Uterus (tissue), 4 donors: ENCODE measurements around the gene SPECC1. TPM values are rescaled to one million over a fixed set of nuclear protein-coding genes. Genes with fewer than 3 reads are reported as not detected.

Experiments
- DNase-seq, 2 donors: peaks; one replicate each; pipeline ENCODE4 v3.0.0-alpha.2; 2019 to 2020
- H3K27ac ChIP-seq, 2 donors: fragments of 200-600 bp; sonication (generic); 1 replicate in 1 of 2; 2 replicates in 1 of 2; pipeline ENCODE4 v1.5.1; 2016 to 2018
- H3K27me3 ChIP-seq, 2 donors: fragments of 200-600 bp; sonication (generic); one replicate each; pipeline ENCODE4 v1.5.1; 2018 to 2019; ENCODE audit warnings: control low read depth in 1 of 2
- H3K36me3 ChIP-seq, 2 donors: fragments of 200-600 bp; sonication (generic); one replicate each; pipeline ENCODE4 v1.5.1; 2019; ENCODE audit warnings: control low read depth in 1 of 2
- H3K4me1 ChIP-seq, 2 donors: fragments of 200-600 bp; sonication (generic); one replicate each; pipeline ENCODE4 v1.5.1; 2018 to 2019; ENCODE audit warnings: control low read depth in 1 of 2
- H3K4me3 ChIP-seq, 2 donors: fragments of 200-600 bp; sonication (generic); 1 replicate in 1 of 2; 2 replicates in 1 of 2; pipeline ENCODE4 v1.5.1; 2018 to 2019; ENCODE audit warnings: mild to moderate bottlenecking in 1 of 2
- H3K9me3 ChIP-seq, 2 donors: fragments of 200-600 bp; sonication (generic); one replicate each; pipeline ENCODE4 v1.5.1; 2019; ENCODE audit warnings: control low read depth in 1 of 2
- POLR2A ChIP-seq, 2 donors: fragments of 450-650 bp; IDR thresholded peaks; one replicate each; pipeline ENCODE4 v1.6.1; 2016; ENCODE audit warnings: antibody characterized with exemption in 2 of 2, mild to moderate bottlenecking in 1 of 2, moderate library complexity in 1 of 2
- intact Hi-C: fragments of 100-400 bp; cut with DNase I; formaldehyde crosslinking; loops from one replicate; pipeline ENCODE4 v1.15.1; 2023; ENCODE audit warnings: low total_unique reads
- total RNA-seq, 4 donors: library from RNA; depleted of rRNA in 3 of 4; stranded (reverse); fragments of >200 nt in 3 of 4; gene quantifications; one replicate each; pipeline versions ENCODE4 v1.1.0 to v1.2.4, GENCODE V29; 2014 to 2023
- TF ChIP-seq, protein P1 (sequence below), 4 experiments: fragments of 200-600 bp in 2 of 4; fragments of 450-650 bp in 2 of 4; sonication (generic) in 2 of 4; IDR thresholded peaks; one replicate each; pipeline ENCODE4 v1.5.1; 2016 to 2019; ENCODE audit warnings: antibody characterized with exemption in 4 of 4, mild to moderate bottlenecking in 2 of 4, moderate library complexity in 1 of 4
- donor health status: DM: yes; HTN: yes; CAD: no.

The SPECC1 gene
- total RNA-seq, 4 donors from 2014 or later = 22.6 to 63.0 (median 44.0) TPM

DNA sequence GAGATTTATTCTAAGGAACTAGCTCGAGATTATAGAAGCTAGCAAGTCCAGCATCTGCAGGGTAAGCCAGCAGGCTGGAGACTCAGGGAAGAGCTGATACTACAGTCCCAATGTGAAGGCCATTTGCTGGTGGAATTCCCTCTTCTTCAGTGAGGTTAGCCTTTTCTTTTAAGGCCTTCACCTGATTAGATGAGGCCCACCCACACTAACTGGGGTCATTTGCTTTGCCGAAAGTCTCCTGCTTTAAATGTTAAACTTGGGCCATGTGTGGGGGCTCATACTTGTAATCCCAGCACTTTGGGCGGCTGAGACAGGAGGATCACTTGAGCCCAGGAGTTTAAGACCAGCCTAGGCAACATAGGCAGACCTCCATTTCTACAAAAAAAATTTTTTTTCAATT lies 289.9 kb downstream of the SPECC1 start:
- intact Hi-C loops = no loop called here
- TF ChIP-seq POLR2A (IDR thresholded peaks at IDR 0.05) = no peak
- TF ChIP-seq, protein P1, sequence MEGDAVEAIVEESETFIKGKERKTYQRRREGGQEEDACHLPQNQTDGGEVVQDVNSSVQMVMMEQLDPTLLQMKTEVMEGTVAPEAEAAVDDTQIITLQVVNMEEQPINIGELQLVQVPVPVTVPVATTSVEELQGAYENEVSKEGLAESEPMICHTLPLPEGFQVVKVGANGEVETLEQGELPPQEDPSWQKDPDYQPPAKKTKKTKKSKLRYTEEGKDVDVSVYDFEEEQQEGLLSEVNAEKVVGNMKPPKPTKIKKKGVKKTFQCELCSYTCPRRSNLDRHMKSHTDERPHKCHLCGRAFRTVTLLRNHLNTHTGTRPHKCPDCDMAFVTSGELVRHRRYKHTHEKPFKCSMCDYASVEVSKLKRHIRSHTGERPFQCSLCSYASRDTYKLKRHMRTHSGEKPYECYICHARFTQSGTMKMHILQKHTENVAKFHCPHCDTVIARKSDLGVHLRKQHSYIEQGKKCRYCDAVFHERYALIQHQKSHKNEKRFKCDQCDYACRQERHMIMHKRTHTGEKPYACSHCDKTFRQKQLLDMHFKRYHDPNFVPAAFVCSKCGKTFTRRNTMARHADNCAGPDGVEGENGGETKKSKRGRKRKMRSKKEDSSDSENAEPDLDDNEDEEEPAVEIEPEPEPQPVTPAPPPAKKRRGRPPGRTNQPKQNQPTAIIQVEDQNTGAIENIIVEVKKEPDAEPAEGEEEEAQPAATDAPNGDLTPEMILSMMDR (IDR thresholded peaks at IDR 0.05) = no peak
- H3K27me3 ChIP-seq = no peaks in the 10 kb centered on the region
- H3K36me3 ChIP-seq = no peaks in the 10 kb centered on the region
- H3K27ac ChIP-seq = peak overlapping the region in 1 of 2 donors; percentile 84
- no peaks in the 10 kb centered on the region for H3K9me3 ChIP-seq
- no peak for DNase-seq
- H3K4me3 ChIP-seq = no peak overlapping the region
- peaks cover 0 to 10% of the 10 kb centered on the region in 2 donors for H3K4me1 ChIP-seq

DNA sequence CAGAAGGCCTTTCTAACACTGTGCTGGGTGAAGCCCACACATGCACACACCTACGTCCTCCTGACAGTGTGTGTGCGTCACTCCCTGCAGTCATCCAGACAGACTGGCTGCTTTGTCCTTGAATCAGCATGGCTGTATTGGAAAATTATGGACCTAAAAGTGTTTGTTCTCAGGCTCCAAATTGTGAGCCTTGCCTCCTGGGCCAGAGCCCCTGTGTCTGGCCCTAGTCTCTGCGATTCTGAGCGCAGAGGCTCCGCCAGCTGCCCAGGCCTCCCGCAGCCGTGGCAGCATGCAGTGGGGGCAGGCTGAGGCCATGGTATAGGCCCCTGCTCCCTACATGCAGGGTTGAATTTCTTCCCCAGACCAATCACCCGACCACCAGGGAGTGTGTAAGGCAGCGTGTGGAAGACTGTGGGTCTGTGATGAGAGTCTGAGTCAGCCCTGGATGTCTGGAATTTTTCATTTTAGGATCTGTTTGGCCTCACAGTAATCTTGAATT lies 291.3 kb downstream of the SPECC1 start:
- no peak overlapping the region for H3K4me3 ChIP-seq
- H3K9me3 ChIP-seq = no peaks in the 10 kb centered on the region
- TF ChIP-seq POLR2A (IDR thresholded peaks at IDR 0.05) = no peak
- TF ChIP-seq, protein P1 (IDR thresholded peaks at IDR 0.05) = no peak
- peak overlapping the region; percentile 84 to 92 for H3K27ac ChIP-seq
- intact Hi-C loops = no loop called here
- H3K27me3 ChIP-seq = no peaks in the 10 kb centered on the region
- peak; percentile 45 to 69 for DNase-seq
- H3K36me3 ChIP-seq = no peaks in the 10 kb centered on the region
- peaks cover 0 to 10% of the 10 kb centered on the region in 2 donors for H3K4me1 ChIP-seq

DNA sequence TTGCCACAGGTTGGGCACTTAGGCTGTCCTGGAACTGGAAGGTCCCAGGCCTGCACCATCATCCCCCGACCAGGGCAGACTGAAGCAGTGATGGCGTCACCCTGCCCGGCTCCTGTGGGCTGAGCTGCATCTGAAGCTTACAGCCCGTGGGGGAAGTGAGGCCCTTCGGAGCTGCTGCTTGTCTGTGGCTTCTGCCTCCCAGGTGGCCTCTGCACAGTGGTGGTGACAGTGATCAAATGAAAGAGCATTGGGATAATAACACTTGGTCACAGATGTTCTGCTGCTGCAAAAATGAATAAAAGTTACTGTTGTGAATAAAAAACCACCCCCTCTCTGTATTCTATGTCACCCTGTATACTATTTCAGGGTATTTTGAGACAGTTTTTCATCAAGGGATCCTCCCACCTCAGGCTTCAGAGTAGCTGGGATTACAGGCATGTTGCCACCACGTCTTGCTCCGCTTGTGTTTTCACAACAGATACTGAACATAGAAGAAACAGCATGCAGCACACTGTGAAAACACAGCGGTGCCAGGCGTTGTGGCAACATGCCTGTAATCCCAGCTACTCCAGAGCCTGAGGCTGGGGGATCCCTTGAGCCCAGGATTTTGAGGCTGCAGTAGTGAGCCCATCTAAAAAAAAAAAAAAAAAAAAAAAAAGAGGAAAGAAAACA lies 293.2 kb downstream of the SPECC1 start:
- DNase-seq = peak in 1 of 2 donors; percentile 37
- Histone ChIP-seq H3K27ac (peak overlapping the region; percentile 19 to 84), H3K4me3 (no peak overlapping the region), H3K9me3 (peaks cover 0 to 9% of the 10 kb centered on the region in 2 donors), H3K36me3 (no peaks in the 10 kb centered on the region), H3K4me1 (peaks cover 0 to 10% of the 10 kb centered on the region in 2 donors), H3K27me3 (no peaks in the 10 kb centered on the region)
- TF ChIP-seq POLR2A (IDR thresholded peaks at IDR 0.05) = no peak
- TF ChIP-seq, protein P1 (IDR thresholded peaks at IDR 0.05) = no peak
- intact Hi-C loops = no loop called here

DNA sequence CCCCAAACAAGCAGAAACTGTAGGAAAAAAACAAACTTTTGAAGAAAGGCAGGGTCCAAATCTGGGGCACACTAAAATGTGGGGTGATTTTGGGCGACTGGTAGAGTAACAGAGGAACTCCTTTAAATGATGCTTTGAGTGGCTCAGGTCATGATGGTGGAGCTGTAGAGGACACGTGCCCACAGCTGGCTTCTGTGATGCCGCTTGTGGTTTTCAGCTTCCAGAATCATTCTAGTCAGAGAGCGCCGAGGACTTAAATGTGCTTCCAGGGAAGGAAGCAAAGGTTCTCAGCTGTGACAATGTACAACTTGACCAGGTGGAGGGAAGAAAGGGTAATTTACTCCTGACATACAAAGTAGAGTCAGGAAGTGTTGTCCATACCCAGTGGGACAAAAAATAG lies 295.8 kb downstream of the SPECC1 start:
- TF ChIP-seq POLR2A (IDR thresholded peaks at IDR 0.05) = no peak
- TF ChIP-seq, protein P1 (IDR thresholded peaks at IDR 0.05) = no peak
- Histone ChIP-seq H3K36me3 (no peaks in the 10 kb centered on the region), H3K27ac (no peak overlapping the region), H3K9me3 (peaks cover 0 to 9% of the 10 kb centered on the region in 2 donors), H3K27me3 (no peaks in the 10 kb centered on the region), H3K4me3 (no peak overlapping the region), H3K4me1 (peaks cover 0 to 6% of the 10 kb centered on the region in 2 donors)
- intact Hi-C loops = no loop called here
- no peak for DNase-seq

DNA sequence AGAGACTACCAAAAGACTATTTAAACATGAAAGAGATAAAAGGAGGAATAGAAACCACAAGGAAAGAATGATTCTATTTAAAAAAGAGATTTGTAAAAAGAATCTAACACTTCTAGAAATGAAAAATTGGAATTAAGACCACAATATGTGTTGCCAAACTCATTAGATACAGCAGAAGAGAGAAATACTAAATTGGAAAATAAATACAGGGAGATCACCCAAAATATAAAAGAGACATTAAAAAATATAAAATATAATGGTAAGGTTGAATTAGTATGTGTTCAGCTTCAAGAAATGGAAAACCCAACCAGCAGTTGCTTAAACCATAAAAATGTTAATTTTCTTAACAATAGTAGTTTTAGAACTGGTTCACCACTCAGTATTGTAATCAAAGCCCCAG lies 297.8 kb downstream of the SPECC1 start:
- intact Hi-C loops = no loop called here
- Histone ChIP-seq H3K4me3 (no peak overlapping the region), H3K27me3 (no peaks in the 10 kb centered on the region), H3K9me3 (peaks cover 0 to 9% of the 10 kb centered on the region in 2 donors), H3K4me1 (no peaks in the 10 kb centered on the region), H3K27ac (no peak overlapping the region), H3K36me3 (no peaks in the 10 kb centered on the region)
- no peak for DNase-seq
- TF ChIP-seq POLR2A (IDR thresholded peaks at IDR 0.05) = no peak
- TF ChIP-seq, protein P1 (IDR thresholded peaks at IDR 0.05) = no peak
